GM19238 (cell line): ENCODE results near the gene PLIN1.

Source experiments
- DNase-seq: peaks from one replicate; pipeline ENCODE4 v3.0.0; 2011; ENCODE audit warnings: low spot score; ENCODE audit not compliant: insufficient read length

PLIN1 gene

GRCh38 chr15:89671687-89672086 lies 7.5 kb downstream of the PLIN1 start:
- DNase-seq, result no peak

GRCh38 chr15:89670971-89671560 lies 8.1 kb downstream of the PLIN1 start:
- no peak for DNase-seq

GRCh38 chr15:89669941-89670340 lies 9.2 kb downstream of the PLIN1 start:
- no peak for DNase-seq

- DNase-seq, result no peak
Observed at GRCh38 chr15:89669309-89669865, 9.8 kb downstream of the PLIN1 start.

- DNase-seq, result no peak
Observed at GRCh38 chr15:89668171-89668570, 11.0 kb downstream of the PLIN1 start.

GRCh38 chr15:89667706-89667960 lies 11.5 kb downstream of the PLIN1 start:
- DNase-seq, result no peak

- DNase-seq, result no peak
Observed at GRCh38 chr15:89666858-89667705, 12.1 kb downstream of the PLIN1 start.

- DNase-seq, result no peak
Observed at GRCh38 chr15:89666184-89666857, 12.8 kb downstream of the PLIN1 start.

- peak; percentile 42 for DNase-seq
Observed at GRCh38 chr15:89665449-89666181, 13.6 kb downstream of the PLIN1 start.

- DNase-seq, result no peak
Observed at GRCh38 chr15:89664441-89665350, 14.5 kb downstream of the PLIN1 start.

GRCh38 chr15:89662893-89663626 lies 16.1 kb downstream of the PLIN1 start:
- DNase-seq, result no peak

- no peak for DNase-seq
Observed at GRCh38 chr15:89660556-89660955, 18.6 kb downstream of the PLIN1 start.

GRCh38 chr15:89659295-89659694 lies 19.9 kb downstream of the PLIN1 start:
- no peak for DNase-seq

- no peak for DNase-seq
Observed at GRCh38 chr15:89657686-89658200, 21.4 kb downstream of the PLIN1 start.

GRCh38 chr15:89656116-89656815 lies 22.9 kb downstream of the PLIN1 start:
- no peak for DNase-seq

GRCh38 chr15:89654847-89655805 lies 24.0 kb downstream of the PLIN1 start, which contains the start of gene KIF7:
KIF7 (minus strand) TSS chr15:89655467; CDS start chr15:89652930, 2,537 bp downstream.
- no peak for DNase-seq

- no peak for DNase-seq
Observed at GRCh38 chr15:89654301-89654761, 24.8 kb downstream of the PLIN1 start.

GRCh38 chr15:89653578-89653977 lies 25.6 kb downstream of the PLIN1 start:
- no peak for DNase-seq
